Lung (tissue), 12 donors: ENCODE data around the gene RALB. TPM values are rescaled to one million over a fixed set of nuclear protein-coding genes. Genes with fewer than 3 reads are reported as not detected.
"Not testable (repeated sequence)": the region's sequence is repeated elsewhere in the genome, so short reads cannot be mapped to it uniquely, and the experiment has no call there.

Source experiments
- ATAC-seq: fragments of 200-7000 bp; cut with Tn5 transposase; one replicate; pipeline ENCODE4 v1.9.1; 2020; ENCODE audit warnings: moderate number of reproducible peaks; ENCODE audit not compliant: insufficient read depth, low FRiP score
- DNase-seq, 3 donors: peaks; one replicate each; pipeline ENCODE4 v3.0.0-alpha.2; 2013 to 2017
- H3K27ac ChIP-seq, 2 donors: one replicate each; pipeline ENCODE4 v1.5.1; 2013; ENCODE audit warnings: mild to moderate bottlenecking in 2 of 2, moderate library complexity in 2 of 2, control low read depth in 1 of 2, inconsistent platforms in 1 of 2, low read depth in 1 of 2, low read length in 1 of 2
- H3K27me3 ChIP-seq, 3 donors: one replicate each; pipeline ENCODE4 v1.5.1; 2013; ENCODE audit warnings: low read length in 2 of 3; ENCODE audit not compliant: control insufficient read depth in 3 of 3, insufficient read depth in 3 of 3
- H3K36me3 ChIP-seq, 4 donors: one replicate each; pipeline ENCODE4 v1.5.1; 2013; ENCODE audit warnings: low read length in 4 of 4, mild to moderate bottlenecking in 1 of 4, moderate library complexity in 1 of 4; ENCODE audit not compliant: control insufficient read depth in 4 of 4, insufficient read depth in 4 of 4
- H3K4me1 ChIP-seq, 5 donors: one replicate each; pipeline ENCODE4 v1.5.1; 2013; ENCODE audit warnings: low read length in 5 of 5, mild to moderate bottlenecking in 2 of 5, moderate library complexity in 1 of 5; ENCODE audit not compliant: control insufficient read depth in 5 of 5, insufficient read depth in 5 of 5
- H3K4me3 ChIP-seq: one replicate; pipeline ENCODE4 v1.5.1; 2013; ENCODE audit warnings: mild to moderate bottlenecking, control low read depth, moderate library complexity
- H3K9ac ChIP-seq, 2 donors: one replicate each; pipeline ENCODE4 v1.5.1; 2013; ENCODE audit warnings: low read length in 2 of 2, control low read depth in 1 of 2; ENCODE audit not compliant: insufficient read depth in 1 of 2
- H3K9me3 ChIP-seq, 4 donors: one replicate each; pipeline ENCODE4 v1.5.1; 2013; ENCODE audit warnings: low read length in 3 of 4, mild to moderate bottlenecking in 1 of 4, moderate library complexity in 1 of 4; ENCODE audit not compliant: control insufficient read depth in 4 of 4, insufficient read depth in 3 of 4
- CTCF ChIP-seq: IDR thresholded peaks from 2 replicates; pipeline ENCODE4 v1.5.1; 2012; ENCODE audit warnings: mild to moderate bottlenecking; ENCODE audit errors: control extremely low read depth, extremely low read depth
- WGBS, 2 donors: extraction: QIAGEN DNeasy Blood & Tissue Kit; methylation state at CpG; one replicate each; pipeline ENCODE4 v1.1.7; 2013; 5-methylcytosine and 5-hydroxymethylcytosine counted together
- polyA plus RNA-seq, 2 donors: library from polyadenylated mRNA; stranded (reverse); fragments of 200-250 nt; gene quantifications; one replicate each; pipeline ENCODE4 v1.2.1, GENCODE V29; 2013
- total RNA-seq, 2 donors: library from RNA; depleted of rRNA in 1 of 2; stranded (reverse); fragments of >200 nt in 1 of 2; gene quantifications; one replicate each; pipeline ENCODE4 v1.2.1, GENCODE V29; 2014 to 2021
- donor health status: control.
- donor health status: control.
- donor health status: Bipolar disorder and iron deficiency.
- donor health status: healthy.
- donor health status: DM: yes; HTN: yes; CAD: no.

Gene RALB
- total and polyA plus RNA-seq, 4 donors, result 34.6 to 111 (median 77.1) TPM

- ATAC-seq, result peak; percentile 71
- H3K27ac ChIP-seq, result peak overlapping the region; percentile 47 to 87
Observed at GRCh38 chr2:120231974-120232635, 20.5 kb upstream of the RALB start.

GRCh38 chr2:120233292-120233691, 19.4 kb upstream of the RALB start:
- no peak for DNase-seq
- H3K4me3 ChIP-seq, result no peak overlapping the region
- peaks cover 0 to 5% (median 0%) of the 10 kb centered on the region in 5 donors for H3K4me1 ChIP-seq
- no peak overlapping the region for H3K9ac ChIP-seq
- ATAC-seq, result no peak
- H3K9me3 ChIP-seq, result no peaks in the 10 kb centered on the region
- no peaks in the 10 kb centered on the region for H3K36me3 ChIP-seq
- H3K27ac ChIP-seq, result no peak overlapping the region
- no peaks in the 10 kb centered on the region for H3K27me3 ChIP-seq
- no peak for TF ChIP-seq CTCF
- WGBS, 2 donors, result 91 to 95% methylated on average over 5 of the region's 5 CpGs

More at GRCh38 chr2:120231974-120232635, 20.5 kb upstream of the RALB start:
- Histone ChIP-seq H3K4me3 (no peak overlapping the region), H3K9me3 (no peaks in the 10 kb centered on the region), H3K9ac (peak overlapping the region; percentile 49 to 89), H3K27me3 (peaks cover 0 to 2% (median 2%) of the 10 kb centered on the region in 3 donors), H3K36me3 (no peaks in the 10 kb centered on the region), H3K4me1 (peaks cover 0 to 5% (median 0%) of the 10 kb centered on the region in 5 donors)
- 17% methylated on average over 15 of the region's 15 CpGs for WGBS, 2 donors
- no peak for TF ChIP-seq CTCF
- DNase-seq, result peak in 2 of 3 donors; percentile 58 to 66

- H3K27me3 ChIP-seq, H3K9me3 ChIP-seq, H3K4me3 ChIP-seq, DNase-seq, ATAC-seq, H3K36me3 ChIP-seq, H3K27ac ChIP-seq, H3K9ac ChIP-seq: not testable (repeated sequence)
- 71 to 82% methylated on average over 2 of the region's 2 CpGs for WGBS, 2 donors
- peaks cover 0 to 15% (median 0%) of the 10 kb centered on the region in 5 donors for H3K4me1 ChIP-seq
Observed at GRCh38 chr2:120235158-120235557, 17.5 kb upstream of the RALB start.

- 95 to 96% methylated on average over 6 of the region's 6 CpGs for WGBS, 2 donors
- H3K36me3 ChIP-seq, result no peaks in the 10 kb centered on the region
- no peak overlapping the region for H3K9ac ChIP-seq
- no peaks in the 10 kb centered on the region for H3K27me3 ChIP-seq
- no peak overlapping the region for H3K27ac ChIP-seq
- H3K4me1 ChIP-seq, result peaks cover 0 to 16% (median 0%) of the 10 kb centered on the region in 5 donors
- no peak overlapping the region for H3K4me3 ChIP-seq
- H3K9me3 ChIP-seq, result no peaks in the 10 kb centered on the region
- no peak for DNase-seq
- ATAC-seq, result no peak
- TF ChIP-seq CTCF, result no peak
Observed at GRCh38 chr2:120235681-120236080, 17.0 kb upstream of the RALB start.
